Gastrocnemius medialis (tissue), 4 donors: Measurements from ENCODE around the gene PPM1E.

Experiments
- POLR2A ChIP-seq, 2 donors: fragments of 450-650 bp; IDR thresholded peaks; one replicate each; pipeline ENCODE4 v1.6.1; 2017; ENCODE audit warnings: antibody characterized with exemption in 2 of 2, mild to moderate bottlenecking in 2 of 2, moderate library complexity in 2 of 2
- TF ChIP-seq, protein P1 (sequence below), 5 experiments: fragments of 450-650 bp in 3 of 5; fragments of 200-600 bp in 2 of 5; sonication (generic) in 2 of 5; IDR thresholded peaks in 4 of 5; conservative IDR thresholded peaks in 1 of 5; 1 replicate in 4 of 5; 2 replicates in 1 of 5; pipeline ENCODE4 v1.5.1; 2016 to 2019; ENCODE audit warnings: antibody characterized with exemption in 5 of 5, mild to moderate bottlenecking in 3 of 5, moderate library complexity in 3 of 5

DNA sequence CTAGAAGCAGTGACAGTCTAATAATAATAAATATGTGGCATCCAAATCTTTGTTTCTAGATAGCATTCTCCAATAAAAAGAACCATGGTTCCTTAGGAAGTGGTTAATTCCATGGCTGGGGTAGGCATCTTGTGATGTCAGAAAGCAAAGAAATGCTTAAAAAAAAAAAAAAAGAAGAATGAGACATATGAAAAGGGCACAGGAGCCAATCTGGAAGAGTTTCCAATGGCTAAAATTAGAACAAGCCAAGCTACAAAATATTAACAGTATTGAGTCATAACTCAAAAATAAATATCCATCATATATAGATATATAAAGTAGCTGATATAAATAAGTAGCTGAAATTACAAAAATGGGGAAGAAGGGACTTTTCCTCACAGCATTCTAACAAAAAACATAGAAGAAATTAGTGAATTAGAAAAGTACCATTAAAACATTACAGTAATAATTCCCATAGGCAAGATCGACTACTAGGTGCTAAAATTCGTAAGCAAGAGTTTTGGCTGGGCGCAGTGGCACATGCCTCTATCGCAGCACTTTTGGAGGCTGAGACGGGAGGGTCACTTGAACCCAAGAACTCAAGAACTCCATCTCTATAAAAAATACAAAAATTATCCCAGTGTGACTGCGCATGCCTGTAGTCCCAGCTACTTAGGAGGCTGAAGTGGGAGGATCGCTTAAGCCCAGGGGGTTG lies 239.7 kb downstream of the PPM1E start:
- TF ChIP-seq, protein P1, sequence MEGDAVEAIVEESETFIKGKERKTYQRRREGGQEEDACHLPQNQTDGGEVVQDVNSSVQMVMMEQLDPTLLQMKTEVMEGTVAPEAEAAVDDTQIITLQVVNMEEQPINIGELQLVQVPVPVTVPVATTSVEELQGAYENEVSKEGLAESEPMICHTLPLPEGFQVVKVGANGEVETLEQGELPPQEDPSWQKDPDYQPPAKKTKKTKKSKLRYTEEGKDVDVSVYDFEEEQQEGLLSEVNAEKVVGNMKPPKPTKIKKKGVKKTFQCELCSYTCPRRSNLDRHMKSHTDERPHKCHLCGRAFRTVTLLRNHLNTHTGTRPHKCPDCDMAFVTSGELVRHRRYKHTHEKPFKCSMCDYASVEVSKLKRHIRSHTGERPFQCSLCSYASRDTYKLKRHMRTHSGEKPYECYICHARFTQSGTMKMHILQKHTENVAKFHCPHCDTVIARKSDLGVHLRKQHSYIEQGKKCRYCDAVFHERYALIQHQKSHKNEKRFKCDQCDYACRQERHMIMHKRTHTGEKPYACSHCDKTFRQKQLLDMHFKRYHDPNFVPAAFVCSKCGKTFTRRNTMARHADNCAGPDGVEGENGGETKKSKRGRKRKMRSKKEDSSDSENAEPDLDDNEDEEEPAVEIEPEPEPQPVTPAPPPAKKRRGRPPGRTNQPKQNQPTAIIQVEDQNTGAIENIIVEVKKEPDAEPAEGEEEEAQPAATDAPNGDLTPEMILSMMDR (IDR thresholded peaks at IDR 0.05 in 4 of 5, conservative IDR thresholded peaks at IDR 0.05 in 1 of 5): no peak
- no peak for TF ChIP-seq POLR2A (IDR thresholded peaks at IDR 0.05)
